Measurements from ENCODE around the gene STRN3.

DNA sequence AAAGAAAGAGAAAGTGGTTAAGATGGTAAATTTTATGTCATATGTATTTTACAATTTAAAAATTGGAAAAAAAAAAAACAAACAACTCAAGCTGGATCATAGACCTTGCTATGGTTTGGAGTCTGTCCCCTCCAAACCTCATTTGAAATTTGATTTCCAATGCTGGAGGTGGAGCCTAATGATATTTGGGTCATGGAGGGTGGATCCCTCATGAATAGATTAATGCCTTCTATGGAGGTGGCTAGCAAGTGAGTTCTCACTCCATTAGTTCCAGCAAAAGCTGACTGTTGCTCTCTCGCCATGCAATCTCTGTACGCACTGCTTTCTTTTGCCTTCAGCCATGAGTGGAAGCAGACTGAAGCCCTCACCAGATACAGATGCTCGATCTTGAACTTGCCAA lies 22.9 kb downstream of the STRN3 start:
- no peak for TF ChIP-seq EZH2 (IDR thresholded peaks at IDR 0.05)
- no peak for TF ChIP-seq POLR2AphosphoS5 (IDR thresholded peaks at IDR 0.05; ENCODE audit: borderline replicate concordance, low read depth, low read length)
- TF ChIP-seq FOXP2 (optimal IDR thresholded peaks at IDR 0.05; ENCODE audit: control extremely low read depth, extremely low read length, insufficient read depth), result no peak
